B cell (primary cell): ENCODE results near the gene TIMP2. TPM values are rescaled to one million over a fixed set of nuclear protein-coding genes. Genes with fewer than 3 reads are reported as not detected.

Source experiments
- ATAC-seq: fragments of 200-7000 bp; cut with Tn5 transposase; one replicate; pipeline ENCODE4 v1.10.0; 2021; ENCODE audit warnings: low read depth, mild to moderate bottlenecking, moderate number of reproducible peaks, moderate library complexity
- CTCF ChIA-PET: fragments of 350-600 bp; sonication (Branson Sonifier 250); formaldehyde crosslinking; loops from one replicate; lab custom pipeline; 2021; ENCODE audit warnings: antibody characterized with exemption, inconsistent platforms; lab: Charles Lee
- POLR2A ChIA-PET: fragments of 350-600 bp; sonication (Branson Sonifier 250); formaldehyde crosslinking; loops from one replicate; lab custom pipeline; 2021; ENCODE audit warnings: antibody characterized with exemption; lab: Charles Lee
- DNase-seq: peaks from one replicate; pipeline ENCODE4 v3.0.0; 2013
- H2AFZ ChIP-seq: 2 replicates; pipeline ENCODE4 v1.6.1; 2012; ENCODE audit warnings: mild to moderate bottlenecking, low read depth, low read length; ENCODE audit not compliant: insufficient read depth, poor library complexity, severe bottlenecking
- H3K27ac ChIP-seq, 2 donors: 1 replicate in 1 of 2; 2 replicates in 1 of 2; pipeline ENCODE4 v1.5.1; 2012 to 2013; ENCODE audit warnings: low read length in 2 of 2, mild to moderate bottlenecking in 2 of 2, moderate library complexity in 1 of 2
- H3K27me3 ChIP-seq, 4 experiments: fragments of 200-600 bp in 1 of 4; sonication (generic) in 1 of 4; replicated peaks in 1 of 4; 1 replicate in 2 of 4; 2 replicates in 2 of 4; pipeline versions ENCODE4 v1.6.1 to v1.7.0; 2013 to 2016; ENCODE audit warnings: low read length in 3 of 4, mild to moderate bottlenecking in 2 of 4, mixed read lengths in 1 of 4, moderate library complexity in 1 of 4; ENCODE audit not compliant: insufficient read depth in 4 of 4, control insufficient read depth in 3 of 4; ENCODE audit errors: control extremely low read depth in 1 of 4
- H3K36me3 ChIP-seq, 2 experiments: replicated peaks in 1 of 2; 1 replicate in 1 of 2; 2 replicates in 1 of 2; pipeline versions ENCODE4 v1.6.1 to v1.7.1; 2013; ENCODE audit warnings: low read length in 1 of 2; ENCODE audit not compliant: insufficient read depth in 2 of 2, control insufficient read depth in 1 of 2; ENCODE audit errors: control extremely low read depth in 1 of 2, extremely low read depth in 1 of 2
- H3K4me1 ChIP-seq, 2 donors: fragments of 200-600 bp in 1 of 2; sonication (generic) in 1 of 2; 1 replicate in 1 of 2; 2 replicates in 1 of 2; pipeline versions ENCODE4 v1.5.1 to v1.6.1; 2013 to 2017; ENCODE audit warnings: low read length in 2 of 2; ENCODE audit not compliant: control insufficient read depth in 2 of 2, insufficient read depth in 2 of 2
- H3K4me2 ChIP-seq: replicated peaks from 2 replicates; pipeline ENCODE3; 2012; ENCODE audit warnings: mild to moderate bottlenecking, low read depth, low read length; ENCODE audit not compliant: poor library complexity, severe bottlenecking
- H3K4me3 ChIP-seq, 5 experiments: fragments of 200-600 bp in 1 of 5; sonication (generic) in 1 of 5; 1 replicate in 3 of 5; 2 replicates in 2 of 5; pipeline versions ENCODE4 v1.5.1 to v1.7.0; 2011 to 2016; ENCODE audit warnings: low read length in 4 of 5, mild to moderate bottlenecking in 4 of 5, low read depth in 2 of 5, control low read depth in 1 of 5, moderate library complexity in 1 of 5; ENCODE audit not compliant: insufficient read depth in 1 of 5; ENCODE audit errors: control extremely low read depth in 1 of 5, extremely low read depth in 1 of 5
- H3K79me2 ChIP-seq: fragments of 200-600 bp; sonication (generic); one replicate; pipeline ENCODE4 v1.6.0; 2016; ENCODE audit warnings: low read length; ENCODE audit not compliant: control insufficient read depth, insufficient read depth
- H3K9ac ChIP-seq: fragments of 200-600 bp; sonication (generic); 2 replicates; pipeline ENCODE4 v1.6.1; 2017; ENCODE audit warnings: mild to moderate bottlenecking, low read length, moderate library complexity
- H3K9me3 ChIP-seq, 3 donors: one replicate each; pipeline versions ENCODE4 v1.6.1 to v1.7.1; 2013; ENCODE audit warnings: low read length in 2 of 3; ENCODE audit not compliant: control insufficient read depth in 2 of 3, insufficient read depth in 1 of 3; ENCODE audit errors: control extremely low read depth in 1 of 3
- H4K20me1 ChIP-seq: 2 replicates; pipeline ENCODE4 v1.6.0; 2012; ENCODE audit warnings: mild to moderate bottlenecking, low read length; ENCODE audit not compliant: insufficient read depth, control insufficient read depth, poor library complexity, severe bottlenecking
- H3K27ac Mint-ChIP-seq: one replicate; pipeline ENCODE4 v1.8.0; 2021; ENCODE audit warnings: mixed read lengths
- H3K27me3 Mint-ChIP-seq: one replicate; pipeline ENCODE4 v1.8.0; 2021; ENCODE audit warnings: mixed read lengths
- H3K4me1 Mint-ChIP-seq: one replicate; pipeline ENCODE4 v1.8.0; 2021; ENCODE audit warnings: mixed read lengths
- H3K4me3 Mint-ChIP-seq: one replicate; pipeline ENCODE4 v1.8.0; 2021; ENCODE audit warnings: mixed read lengths
- H3K9me3 Mint-ChIP-seq: one replicate; pipeline ENCODE4 v1.8.0; 2022; ENCODE audit warnings: mixed read lengths; ENCODE audit not compliant: insufficient read depth
- CTCF ChIP-seq: fragments of 200-600 bp; IDR thresholded peaks from one replicate; pipeline ENCODE4 v1.8.0; 2022; ENCODE audit warnings: antibody characterized with exemption, mild to moderate bottlenecking
- EZH2 ChIP-seq: IDR thresholded peaks from 2 replicates; pipeline ENCODE4 v1.6.1; 2012; ENCODE audit warnings: borderline replicate concordance, low read depth, mild to moderate bottlenecking, moderate library complexity, low read length; ENCODE audit not compliant: insufficient read depth, poor library complexity, severe bottlenecking
- WGBS: methylation state at CpG from one replicate; pipeline ENCODE4 v1.1.5; 2013; ENCODE audit warnings: missing lambda C conversion rate; ENCODE audit not compliant: insufficient coverage; 5-methylcytosine and 5-hydroxymethylcytosine counted together
- intact Hi-C: fragments of 100-400 bp; cut with micrococcal nuclease; formaldehyde crosslinking; loops from one replicate; pipeline ENCODE4 v1.10.0; 2022
- polyA plus RNA-seq: library from polyadenylated mRNA; depleted of rRNA; stranded (reverse); fragments of >200 nt; gene quantifications from 2 replicates; pipeline ENCODE4 v1.2.3, GENCODE V29; 2012
- total RNA-seq, 2 donors: library from RNA; stranded (reverse); fragments of 120-200 nt in 1 of 2; gene quantifications; 1 replicate in 1 of 2; 2 replicates in 1 of 2; pipeline versions ENCODE4 v1.2.3 to v1.2.4, GENCODE V29; 2013 to 2022

Gene TIMP2
- total and polyA plus RNA-seq, 2 donors (not counting 1 experiment from before 2014, with no cell fraction given) = 4.8 to 10.0 TPM

GRCh38 chr17:78957128-78957527 lies 31.9 kb upstream of the TIMP2 start:
- no peaks in the 10 kb centered on the region for H3K36me3 ChIP-seq
- ChIA-PET CTCF (interaction anchor here (1.8 kb wide), 1 partner anchor 13 kb away, joined by 6 read pairs; no protein-coding TSS in a partner anchor), POLR2A (no interaction called here)
- no peak overlapping the region for H3K4me3 ChIP-seq
- no peaks in the 10 kb centered on the region for H3K79me2 ChIP-seq
- peaks cover 0 to 3% (median 0%) of the 10 kb centered on the region in 3 donors for H3K9me3 ChIP-seq
- no peaks in the 10 kb centered on the region for H4K20me1 ChIP-seq
- no peaks in the 10 kb centered on the region for H3K9me3 Mint-ChIP-seq
- H3K27ac ChIP-seq = no peak overlapping the region
- ATAC-seq = no peak
- H3K9ac ChIP-seq = no peak overlapping the region
- no peaks in the 10 kb centered on the region for H3K4me1 ChIP-seq
- 93% methylated on average over 12 of the region's 12 CpGs for WGBS
- peaks cover 0 to 5% (median 0%) of the 10 kb centered on the region in 4 experiments for H3K27me3 ChIP-seq
- peaks cover 3% of the 10 kb centered on the region for H3K27me3 Mint-ChIP-seq
- no peak overlapping the region for H2AFZ ChIP-seq
- DNase-seq = no peak
- H3K4me2 ChIP-seq = no peak overlapping the region
- no peak overlapping the region for H3K27ac Mint-ChIP-seq
- no peaks in the 10 kb centered on the region for H3K4me1 Mint-ChIP-seq
- intact Hi-C loops = no loop called here
- TF ChIP-seq CTCF = no peak
- no peak for TF ChIP-seq EZH2
- H3K4me3 Mint-ChIP-seq = no peak overlapping the region

- H3K27me3 Mint-ChIP-seq = peaks cover 3% of the 10 kb centered on the region
- ATAC-seq (no peak), DNase-seq (no peak)
- H3K4me1 ChIP-seq = no peaks in the 10 kb centered on the region
- H2AFZ ChIP-seq = no peak overlapping the region
- H3K27ac ChIP-seq = no peak overlapping the region
- no peak overlapping the region for H3K4me3 Mint-ChIP-seq
- no peaks in the 10 kb centered on the region for H3K79me2 ChIP-seq
- CTCF ChIA-PET = interaction anchor here (1.8 kb wide), 1 partner anchor 14 kb away, joined by 6 read pairs; no protein-coding TSS in a partner anchor
- no peaks in the 10 kb centered on the region for H3K9me3 Mint-ChIP-seq
- H3K4me1 Mint-ChIP-seq = no peaks in the 10 kb centered on the region
- H3K4me3 ChIP-seq = no peak overlapping the region
- H3K9ac ChIP-seq = no peak overlapping the region
- POLR2A ChIA-PET = no interaction called here
- no peak overlapping the region for H3K4me2 ChIP-seq
- peaks cover 0 to 5% (median 0%) of the 10 kb centered on the region in 4 experiments for H3K27me3 ChIP-seq
- peaks cover 0 to 11% (median 1%) of the 10 kb centered on the region in 3 donors for H3K9me3 ChIP-seq
- intact Hi-C loops = no loop called here
- H4K20me1 ChIP-seq = no peaks in the 10 kb centered on the region
- WGBS = 77% methylated on average over 8 of the region's 11 CpGs
- TF ChIP-seq EZH2 (no peak), CTCF (no peak)
- H3K27ac Mint-ChIP-seq = no peak overlapping the region
- no peaks in the 10 kb centered on the region for H3K36me3 ChIP-seq
Observed at GRCh38 chr17:78956254-78956653, 31.1 kb upstream of the TIMP2 start.
